ENCODE data around the gene SETD1A. TPM values are rescaled to one million over a fixed set of nuclear protein-coding genes. Genes with fewer than 3 reads are reported as not detected.

Gene SETD1A
- total and polyA plus RNA-seq, 2 of the 8 experiments (the other 6 are each of a cell fraction or from before 2014, with no cell fraction given) = 4.8 to 29.0 TPM

- Histone ChIP-seq H3K23me2 (ENCODE audit: low read depth, low read length) (peaks cover 12% of the 10 kb centered on the region), H4K20me1 (replicated peaks in 1 of 2; ENCODE audit: control insufficient read depth in 1 of 2, insufficient read depth in 2 of 2, low read length in 2 of 2) (peaks cover 0 to 9% of the 10 kb centered on the region in 2 experiments), H3K79me1 (ENCODE audit: low read depth, low read length) (no peaks in the 10 kb centered on the region; the same call in 1 of the 2 replicates), H2AFZ (ENCODE audit: low read length) (no peak overlapping the region), H4K91ac (replicated peaks; ENCODE audit: insufficient read length, low read length) (no peak overlapping the region), H3K79me2 (ENCODE audit: control insufficient read depth in 1 of 2, insufficient read depth in 2 of 2, low read length in 2 of 2) (no peaks in the 10 kb centered on the region), H3K4me1 (replicated peaks in 1 of 4; ENCODE audit: control insufficient read depth in 3 of 4, insufficient read depth in 4 of 4, low read length in 3 of 4) (peaks cover 0 to 28% (median 19%) of the 10 kb centered on the region in 4 experiments; a peak in 6 of 7 replicates), H3K4me3 (ENCODE audit: extremely low read depth in 1 of 4, insufficient read depth in 2 of 4, low read depth in 3 of 4, low read length in 4 of 4) (no peak overlapping the region), H2AK5ac (ENCODE audit: low read depth, low read length) (no peak overlapping the region), H2BK12ac (ENCODE audit: low read depth, low read length) (no peak overlapping the region), H3K18ac (ENCODE audit: extremely low read depth, low read length) (no peak overlapping the region), H2BK5ac (ENCODE audit: low read depth, low read length) (no peak overlapping the region), H4K8ac (ENCODE audit: extremely low read depth, insufficient read depth, low read length) (no peak overlapping the region), H3K9ac (replicated peaks in 1 of 4; ENCODE audit: extremely low read depth in 1 of 4, low read depth in 3 of 4, low read length in 3 of 4) (no peak overlapping the region), H3K27me3 (replicated peaks in 1 of 4; ENCODE audit: control insufficient read depth in 3 of 4, extremely low read depth in 1 of 4, insufficient read depth in 3 of 4, low read length in 3 of 4) (no peaks in the 10 kb centered on the region), H3K9me3 (ENCODE audit: insufficient read depth in 2 of 2, low read depth in 1 of 2, low read length in 1 of 2) (no peaks in the 10 kb centered on the region), H3K56ac (replicated peaks; ENCODE audit: insufficient read length, low read depth, low read length) (no peak overlapping the region), H2BK15ac (ENCODE audit: low read length) (no peak overlapping the region), H4K5ac (ENCODE audit: insufficient read length, low read depth, low read length) (no peak overlapping the region), H3K4ac (replicated peaks; ENCODE audit: insufficient read length, low read depth, low read length) (no peak overlapping the region), H2BK120ac (replicated peaks; ENCODE audit: low read depth, low read length) (no peak overlapping the region), H3K4me2 (ENCODE audit: insufficient read depth in 1 of 2, low read depth in 2 of 2, low read length in 2 of 2) (no peak overlapping the region), H3K23ac (ENCODE audit: insufficient read length) (no peak overlapping the region), H3K36me3 (ENCODE audit: control insufficient read depth in 2 of 4, insufficient read depth in 4 of 4, low read length in 3 of 4) (no peaks in the 10 kb centered on the region; a peak in 1 of 8 replicates), H3K27ac (ENCODE audit: low read depth, low read length) (no peak overlapping the region), H2BK20ac (ENCODE audit: low read length) (no peak overlapping the region), H3K14ac (ENCODE audit: insufficient read length) (no peak overlapping the region)
- DNase-seq (ENCODE audit: low read depth in 1 of 2, low spot score in 2 of 2) (no peak), FAIRE-seq (no peak)
- CTCF ChIA-PET (ENCODE audit: partially characterized antibody) = interaction anchor here (0.6 to 4.1 kb wide), 5 partner anchors 12 to 56 kb away, joined by 3 to 39 read pairs (median 14); partner anchors contain the start of gene HSD3B7
- POLR2A ChIA-PET (ENCODE audit: partially characterized antibody) = interaction anchor here (1.0 to 3.5 kb wide), 2 partner anchors 11 to 116 kb away, joined by 3 to 16 read pairs; no protein-coding TSS in a partner anchor
- 94% methylated on average over 3 of the region's 3 CpGs; no CpG with 5 or more reads in 1 of the 2 experiments for WGBS, 2 experiments (ENCODE audit: extremely low coverage in 1 of 2, insufficient coverage in 1 of 2, insufficient read length in 1 of 2, insufficient replicate concordance in 2 of 2, low coverage in 1 of 2, low lambda C conversion rate in 2 of 2, missing lambda C conversion rate in 1 of 2)
- no peak for TF ChIP-seq POLR2AphosphoS5 (IDR thresholded peaks at IDR 0.05; ENCODE audit: low read depth, low read length)
- TF ChIP-seq SRF (IDR thresholded peaks at IDR 0.05; ENCODE audit: low read depth, low read length) = no peak
- TF ChIP-seq SAP30 (IDR thresholded peaks at IDR 0.05; ENCODE audit: insufficient read depth, insufficient replicate concordance, low read length) = no peak
Measured at GRCh38 chr16:30951750-30952149, 5.8 kb upstream of the SETD1A start.

All from H1 (cell line).